Colonic mucosa (tissue), 4 donors: ENCODE data around the gene NRDC. TPM values are rescaled to one million over a fixed set of nuclear protein-coding genes. Genes with fewer than 3 reads are reported as not detected.

Experiments
- DNase-seq: peaks from one replicate; pipeline ENCODE4 v3.0.0-alpha.2; 2020
- H3K27ac ChIP-seq: fragments of 200-600 bp; one replicate; pipeline ENCODE4 v1.8.0; 2021
- H3K27me3 ChIP-seq: fragments of 200-600 bp; one replicate; pipeline ENCODE4 v1.8.0; 2021
- H3K36me3 ChIP-seq: fragments of 200-600 bp; one replicate; pipeline ENCODE4 v1.8.0; 2021
- H3K4me1 ChIP-seq: fragments of 200-600 bp; one replicate; pipeline ENCODE4 v1.8.0; 2021; ENCODE audit warnings: mild to moderate bottlenecking
- H3K4me3 ChIP-seq: fragments of 200-600 bp; one replicate; pipeline ENCODE4 v1.8.0; 2021
- H3K9ac ChIP-seq, 2 donors: one replicate each; pipeline ENCODE4 v1.7.0; 2013; ENCODE audit warnings: control low read depth in 2 of 2, low read depth in 2 of 2, low read length in 2 of 2
- H3K9me3 ChIP-seq: fragments of 200-600 bp; one replicate; pipeline ENCODE4 v1.8.0; 2021
- CTCF ChIP-seq: fragments of 200-600 bp; IDR thresholded peaks from one replicate; pipeline ENCODE4 v1.8.0; 2022; ENCODE audit warnings: antibody characterized with exemption, mild to moderate bottlenecking
- intact Hi-C: fragments of 100-400 bp; cut with DNase I; formaldehyde crosslinking; loops from one replicate; pipeline ENCODE4 v1.14.1; 2022
- microRNA-seq: library from miRNA; unstranded; fragments of <30 nt; microRNA quantifications from one replicate; pipeline ENCODE4, GENCODE V29; 2019
- total RNA-seq, 2 donors: library from RNA; stranded (reverse); fragmentation: NEBNext Ultra II Directional in 1 of 2; extraction: Animal tissue kit (Norgen Biotek cat#: 25700) in 1 of 2; gene quantifications; one replicate each; pipeline ENCODE4 v1.2.1, GENCODE V29; 2021
- donor health status: healthy.
- donor health status: DM: no; HTN: no; CAD: no.
- donor health status: DM: no; HTN: no; CAD: no.

Gene NRDC
- total RNA-seq, 2 donors from 2014 or later, result 89.0 to 108 TPM

- Histone ChIP-seq H3K4me3 (no peak overlapping the region), H3K4me1 (no peaks in the 10 kb centered on the region), H3K9me3 (no peaks in the 10 kb centered on the region), H3K27me3 (no peaks in the 10 kb centered on the region), H3K36me3 (no peaks in the 10 kb centered on the region), H3K27ac (no peak overlapping the region), H3K9ac (no peak overlapping the region)
- TF ChIP-seq CTCF, result no peak
- no peak for DNase-seq
- intact Hi-C loops, result no loop called here
Observed at GRCh38 chr1:51749151-51749550, 129.4 kb downstream of the NRDC start.

GRCh38 chr1:51745304-51745570, 133.3 kb downstream of the NRDC start:
- Histone ChIP-seq H3K9ac (no peak overlapping the region), H3K4me1 (no peaks in the 10 kb centered on the region), H3K36me3 (no peaks in the 10 kb centered on the region), H3K9me3 (no peaks in the 10 kb centered on the region), H3K27ac (no peak overlapping the region), H3K27me3 (no peaks in the 10 kb centered on the region), H3K4me3 (no peak overlapping the region)
- intact Hi-C loops, result no loop called here
- no peak for TF ChIP-seq CTCF
- DNase-seq, result no peak

- Histone ChIP-seq H3K27me3 (no peaks in the 10 kb centered on the region), H3K27ac (no peak overlapping the region), H3K4me1 (no peaks in the 10 kb centered on the region), H3K9ac (no peak overlapping the region), H3K4me3 (no peak overlapping the region), H3K36me3 (no peaks in the 10 kb centered on the region), H3K9me3 (no peaks in the 10 kb centered on the region)
- no peak for TF ChIP-seq CTCF
- intact Hi-C loops, result no loop called here
- no peak for DNase-seq
Observed at GRCh38 chr1:51744506-51745303, 133.8 kb downstream of the NRDC start.

GRCh38 chr1:51741121-51741681, 137.3 kb downstream of the NRDC start:
- Histone ChIP-seq H3K4me1 (no peaks in the 10 kb centered on the region), H3K4me3 (no peak overlapping the region), H3K9ac (no peak overlapping the region), H3K27me3 (no peaks in the 10 kb centered on the region), H3K9me3 (no peaks in the 10 kb centered on the region), H3K36me3 (no peaks in the 10 kb centered on the region), H3K27ac (no peak overlapping the region)
- intact Hi-C loops, result no loop called here
- TF ChIP-seq CTCF, result no peak
- DNase-seq, result no peak

- Histone ChIP-seq H3K9me3 (no peaks in the 10 kb centered on the region), H3K9ac (no peak overlapping the region), H3K4me3 (no peak overlapping the region), H3K27ac (no peak overlapping the region), H3K4me1 (no peaks in the 10 kb centered on the region), H3K36me3 (no peaks in the 10 kb centered on the region), H3K27me3 (no peaks in the 10 kb centered on the region)
- intact Hi-C loops, result no loop called here
- no peak for DNase-seq
- TF ChIP-seq CTCF, result no peak
Observed at GRCh38 chr1:51740652-51741051, 137.9 kb downstream of the NRDC start.

Small RNA genes lying within 50 kb of the gene (microRNA-seq; reads per million reads assigned to microRNA genes)
- not detected for gene MIR761

Other genes starting within 250 kb of the NRDC start
- gene RAB3B, start 112.0 kb upstream of the NRDC start, total RNA-seq, result 1 to 10 TPM; 3.6 to 6.0 TPM
- 1 to 10 TPM; 7.5 to 8.4 TPM for gene KTI12, start 155.1 kb upstream of the NRDC start, total RNA-seq
- gene TXNDC12, start 176.5 kb upstream of the NRDC start, total RNA-seq, result 10 to 100 TPM; 51.7 to 68.1 TPM
- 10 to 100 TPM; 20.7 to 23.4 TPM for gene BTF3L4, start 177.6 kb upstream of the NRDC start, total RNA-seq